ENCODE measurements around the gene KDM4C. TPM values are rescaled to one million over a fixed set of nuclear protein-coding genes. Genes with fewer than 3 reads are reported as not detected.
"Not testable (repeated sequence)": the region's sequence is repeated elsewhere in the genome, so short reads cannot be mapped to it uniquely, and the experiment has no call there.

KDM4C gene
- total RNA-seq, 1 experiment from 2014 or later = 11.9 TPM

DNA sequence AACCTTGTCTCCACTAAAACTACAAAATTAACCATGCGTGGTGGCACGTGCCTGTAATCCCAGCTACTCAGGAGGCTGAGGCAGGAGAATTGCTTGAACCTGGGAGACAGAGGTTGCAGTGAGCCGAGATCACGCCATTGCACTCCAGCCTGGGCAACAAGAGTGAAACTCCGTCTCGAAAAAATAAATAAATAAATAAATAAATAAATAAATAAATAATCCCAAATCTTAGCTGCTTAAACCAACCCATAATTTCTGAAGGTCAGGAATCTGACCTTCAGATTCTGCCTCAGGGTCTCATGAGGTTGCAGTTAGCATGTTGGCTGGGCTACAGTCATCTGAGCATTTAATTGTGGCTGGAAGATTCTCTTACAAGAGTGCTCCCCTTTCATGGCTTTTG is 48.5 kb downstream of the KDM4C start:
- not testable (repeated sequence) for DNase-seq (ENCODE audit: low spot score)

DNA sequence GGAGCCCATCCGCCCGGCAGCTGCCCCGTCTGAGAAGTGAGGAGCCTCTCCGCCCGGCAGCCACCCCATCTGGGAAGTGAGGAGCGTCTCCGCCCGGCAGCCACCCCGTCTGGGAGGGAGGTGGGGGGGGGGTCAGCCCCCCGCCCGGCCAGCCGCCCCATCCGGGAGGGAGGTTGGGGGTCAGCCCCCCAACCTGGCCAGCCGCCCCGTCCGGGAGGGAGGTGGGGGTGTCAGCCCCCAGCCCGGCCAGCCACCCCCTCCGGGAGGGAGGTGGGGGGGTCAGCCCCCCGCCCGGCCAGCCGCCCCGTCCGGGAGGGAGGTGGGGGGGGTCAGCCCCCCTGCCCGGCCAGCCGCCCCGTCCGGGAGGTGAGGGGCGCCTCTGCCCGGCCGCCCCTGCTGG is 49.9 kb downstream of the KDM4C start:
- not testable (repeated sequence) for DNase-seq (ENCODE audit: low spot score)

DNA sequence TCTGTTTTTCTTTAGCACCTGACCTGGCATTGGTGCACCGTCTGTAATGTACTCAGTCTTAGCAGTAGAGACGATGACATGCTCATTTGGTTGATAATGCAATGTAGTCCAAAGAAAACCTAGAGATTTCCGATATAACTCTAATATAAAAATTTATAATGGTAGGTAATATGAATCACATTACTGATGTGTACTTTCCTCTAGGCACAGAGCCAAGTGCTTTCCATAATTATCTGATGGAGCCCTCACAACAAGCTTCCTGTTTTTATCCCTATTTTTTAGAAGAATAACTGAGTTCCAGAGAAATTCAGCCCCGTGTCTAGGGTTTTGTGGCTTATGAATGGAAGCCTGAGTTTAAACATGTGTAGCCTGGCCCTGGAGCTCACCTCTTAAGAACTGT is 53.7 kb downstream of the KDM4C start:
- DNase-seq (ENCODE audit: low spot score) = no peak

DNA sequence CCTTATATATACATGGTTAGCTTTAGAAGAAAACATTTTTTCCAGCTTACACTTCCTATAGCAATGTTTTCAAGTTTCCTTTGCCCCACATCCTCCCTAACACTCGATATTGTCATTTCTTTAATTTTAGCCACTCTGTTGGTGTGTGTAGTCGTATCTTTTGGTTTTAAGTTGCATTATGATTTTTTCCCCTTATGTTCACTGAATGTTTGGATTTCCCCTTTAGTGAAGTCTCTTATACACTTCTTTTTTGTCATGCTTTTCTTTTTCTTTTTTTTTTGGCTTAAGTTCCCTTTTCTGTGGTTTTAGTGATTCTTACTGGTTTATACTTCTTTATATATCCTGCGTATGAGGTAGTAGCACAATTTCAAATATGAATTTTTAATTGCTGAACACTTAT is 58.8 kb downstream of the KDM4C start:
- no peak for DNase-seq (ENCODE audit: low spot score)

DNA sequence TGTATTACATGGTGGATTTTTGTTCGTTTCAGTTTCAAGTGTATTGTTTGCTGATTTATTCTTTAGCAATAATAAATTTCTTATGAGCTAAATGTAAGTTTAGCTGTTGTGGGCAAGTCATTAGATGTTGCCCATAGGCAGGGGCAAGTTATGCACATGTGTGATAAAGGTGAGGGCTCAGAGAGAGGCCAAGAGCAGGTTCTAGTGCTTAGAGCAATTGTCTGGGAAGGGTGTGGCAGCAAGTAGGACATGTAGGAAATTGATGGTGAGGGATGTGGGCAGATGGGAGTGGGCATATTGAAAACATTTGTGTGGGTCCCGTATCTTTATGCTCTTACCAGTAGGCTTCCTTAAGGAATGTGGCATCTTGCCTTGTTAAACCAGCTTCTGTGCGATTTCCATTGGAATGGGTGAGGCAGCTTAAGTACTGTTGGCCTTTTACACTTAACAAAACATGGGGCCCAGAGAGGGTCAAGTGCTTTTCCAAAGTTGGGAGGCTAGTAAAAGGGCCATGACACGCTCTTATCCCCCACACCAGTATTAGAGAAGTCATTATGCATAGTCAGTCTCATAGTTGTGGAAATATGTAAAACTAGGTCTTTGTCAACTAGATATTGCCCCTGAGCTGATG is 60.6 kb downstream of the KDM4C start:
- DNase-seq (ENCODE audit: low spot score) = no peak

DNA sequence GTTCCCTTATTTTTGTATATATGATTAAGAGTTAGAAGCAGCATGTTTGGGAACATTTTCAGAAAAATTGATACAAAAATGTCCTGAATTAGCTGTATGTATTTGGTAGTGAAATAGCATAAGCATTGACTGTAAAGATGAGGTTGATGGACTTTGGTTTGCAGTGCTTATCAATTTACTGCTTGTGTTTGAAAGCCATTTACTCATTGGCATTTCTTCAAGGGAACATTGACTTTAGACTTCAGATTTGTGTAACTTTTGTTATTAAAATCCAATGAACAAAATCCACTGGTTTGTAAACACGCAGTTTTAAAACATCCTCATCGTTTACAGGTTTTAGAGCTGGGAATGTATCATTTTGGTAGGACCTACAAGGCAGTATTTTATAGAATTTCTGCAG is 61.3 kb downstream of the KDM4C start:
- no peak for DNase-seq (ENCODE audit: low spot score)

DNA sequence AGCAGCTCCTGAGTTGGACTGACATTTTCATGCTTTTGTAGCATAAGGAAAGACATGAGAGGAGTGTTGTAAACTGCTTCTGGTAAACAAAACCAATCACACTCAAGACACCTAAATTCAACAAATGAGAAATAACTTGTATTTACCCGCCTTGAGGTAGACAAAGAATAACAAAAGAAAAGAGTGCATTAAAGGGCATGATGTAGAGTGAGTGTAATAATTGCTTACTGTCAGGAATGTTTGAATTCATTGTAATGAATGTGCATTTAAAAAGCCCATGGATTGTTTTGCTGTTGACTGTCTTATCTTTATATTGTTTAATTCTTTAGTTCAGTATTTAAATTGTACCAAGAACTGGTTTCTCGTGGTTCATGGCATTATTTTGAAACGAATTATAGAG is 61.8 kb downstream of the KDM4C start:
- DNase-seq (ENCODE audit: low spot score) = no peak

DNA sequence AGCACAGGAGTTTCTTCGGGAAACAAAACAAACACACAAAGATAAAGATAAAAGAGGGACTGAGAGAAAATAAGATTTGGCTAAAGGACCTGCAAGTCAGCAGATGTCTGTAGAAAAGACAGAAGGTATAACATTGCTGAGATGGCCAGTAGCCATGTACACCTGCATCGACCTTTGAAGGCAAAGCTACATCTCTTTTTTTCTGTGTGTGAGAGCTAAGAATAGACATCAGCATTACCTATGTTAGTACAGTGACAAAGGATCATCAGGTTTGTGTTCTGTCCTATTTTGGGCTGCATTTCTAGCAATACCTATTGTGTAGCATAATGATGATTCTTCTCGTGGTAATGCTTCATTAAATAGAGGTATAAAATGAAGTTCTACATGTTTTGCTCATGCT is 64.9 kb downstream of the KDM4C start:
- DNase-seq (ENCODE audit: low spot score) = no peak

DNA sequence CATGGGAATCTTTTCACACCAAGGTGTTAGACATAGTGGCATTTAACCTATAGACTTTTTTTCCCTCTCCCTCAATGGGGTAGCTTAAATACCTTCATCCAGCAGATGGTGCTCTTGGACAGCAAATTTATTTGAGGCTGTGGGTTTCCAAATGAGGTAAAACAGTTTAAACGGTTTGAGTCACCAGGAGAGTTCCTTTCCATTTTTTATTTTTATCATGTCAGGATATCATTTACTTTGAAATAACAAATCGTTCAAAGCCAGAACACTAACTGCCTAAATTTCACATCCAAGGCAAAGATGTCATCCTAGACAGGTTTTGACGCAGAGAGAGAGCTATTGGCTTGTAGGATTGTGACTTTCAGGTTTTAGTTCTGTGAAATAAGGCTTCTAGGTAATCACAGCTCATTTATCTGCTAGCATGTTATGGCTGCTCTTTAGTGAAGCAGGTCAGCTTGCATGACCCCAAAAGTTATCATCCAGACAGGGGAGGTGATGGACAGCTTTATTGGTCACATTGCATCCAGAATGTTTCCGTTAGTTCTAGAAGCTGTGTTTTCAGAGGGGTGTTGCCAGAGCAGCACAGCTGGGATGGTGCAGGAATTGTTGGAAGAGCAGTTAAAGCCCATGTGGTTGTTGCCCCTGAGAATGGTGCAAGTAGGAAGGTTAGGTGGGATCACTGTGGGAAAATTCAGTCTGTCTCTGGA is 69.8 kb downstream of the KDM4C start:
- peak; percentile 31 for DNase-seq (ENCODE audit: low spot score)

DNA sequence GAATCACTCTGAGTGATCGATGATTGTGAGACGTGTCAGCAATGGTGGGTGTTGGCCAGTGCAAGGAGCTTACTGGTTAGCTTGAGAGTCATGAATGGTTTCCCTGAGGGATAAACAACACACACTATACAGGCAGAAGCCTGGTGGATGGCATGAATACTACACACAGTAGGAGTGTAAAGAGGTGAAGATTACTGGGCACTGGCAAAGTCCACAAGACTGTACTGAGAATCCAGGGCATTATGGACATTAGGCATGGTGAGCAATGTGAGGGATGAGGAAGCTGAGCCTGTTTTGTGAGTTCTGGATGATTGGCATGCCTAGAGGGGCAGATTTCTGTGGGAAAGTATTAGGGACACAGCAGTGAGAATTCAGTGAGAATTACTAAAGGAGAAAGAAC is 71.3 kb downstream of the KDM4C start:
- no peak for DNase-seq (ENCODE audit: low spot score)

DNA sequence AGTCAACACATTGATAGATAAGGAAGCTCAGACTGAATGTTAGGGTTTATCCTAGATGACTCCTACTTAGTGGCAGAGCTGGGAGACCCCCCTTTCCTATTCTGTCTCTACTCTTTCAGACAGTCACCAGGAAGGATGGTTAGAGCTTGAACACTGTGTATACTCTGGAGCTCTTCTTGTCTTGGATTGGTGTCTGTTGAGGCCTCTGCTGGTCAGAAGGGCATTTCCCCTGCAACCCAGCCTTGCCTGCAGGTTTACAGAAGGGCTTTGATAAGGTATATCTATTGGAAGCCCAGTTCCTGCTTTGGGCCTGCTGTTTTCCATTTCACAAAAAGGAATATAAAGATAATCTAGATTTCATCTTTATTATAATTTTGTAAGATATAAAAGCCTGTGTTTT is 71.8 kb downstream of the KDM4C start:
- no peak for DNase-seq (ENCODE audit: low spot score)

DNA sequence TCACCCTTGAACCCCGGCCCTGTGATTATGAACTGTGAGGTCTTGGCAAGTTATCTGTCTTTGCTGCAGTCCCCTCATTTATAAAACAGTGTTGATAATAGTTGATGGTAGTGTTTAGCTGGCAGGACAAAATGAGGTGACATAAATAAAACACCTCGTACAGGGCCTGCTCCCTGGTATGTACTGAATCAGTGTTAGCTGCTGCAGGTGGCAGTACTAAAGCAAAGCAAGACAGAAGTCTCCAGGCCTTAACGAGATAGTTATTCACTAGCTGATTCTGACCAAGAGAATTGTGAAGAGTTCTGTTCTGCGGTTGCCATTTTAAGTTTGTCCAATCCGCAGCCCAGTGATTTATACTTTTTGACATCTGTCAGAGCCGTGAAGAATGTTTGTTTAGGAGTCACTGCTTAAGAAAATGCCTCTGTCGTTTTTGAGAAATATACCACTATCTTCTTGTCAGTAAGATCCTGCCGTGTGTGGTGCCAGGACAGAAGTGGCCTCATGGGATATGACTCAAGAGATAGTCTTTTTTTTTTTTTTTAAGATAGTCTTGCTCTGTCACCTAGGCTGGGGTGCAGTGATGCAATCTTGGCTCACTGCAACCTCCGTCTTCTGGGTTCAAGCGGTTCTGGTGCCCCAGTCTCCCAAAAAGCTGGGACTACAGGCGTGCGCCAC is 75.9 kb downstream of the KDM4C start:
- DNase-seq (ENCODE audit: low spot score) = no peak

DNA sequence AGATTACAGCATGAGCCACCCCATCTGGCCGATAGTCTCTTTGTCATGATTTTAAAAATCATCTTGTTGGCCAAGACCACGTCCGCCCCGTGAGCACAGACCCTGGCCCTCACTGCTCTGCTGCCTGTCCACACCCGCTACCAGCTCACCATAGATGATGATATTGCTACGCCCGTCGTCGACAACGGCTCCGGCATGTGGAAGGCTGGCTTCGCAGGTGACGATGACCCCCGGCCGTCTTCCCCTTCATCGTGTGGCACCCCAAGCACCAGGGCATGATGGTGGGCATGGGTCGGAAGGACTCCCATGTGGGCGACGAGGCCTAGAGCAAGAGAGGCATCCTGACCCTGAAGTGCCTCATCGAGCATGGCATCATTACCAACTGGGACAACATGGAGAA is 76.5 kb downstream of the KDM4C start:
- DNase-seq (ENCODE audit: low spot score) = no peak

DNA sequence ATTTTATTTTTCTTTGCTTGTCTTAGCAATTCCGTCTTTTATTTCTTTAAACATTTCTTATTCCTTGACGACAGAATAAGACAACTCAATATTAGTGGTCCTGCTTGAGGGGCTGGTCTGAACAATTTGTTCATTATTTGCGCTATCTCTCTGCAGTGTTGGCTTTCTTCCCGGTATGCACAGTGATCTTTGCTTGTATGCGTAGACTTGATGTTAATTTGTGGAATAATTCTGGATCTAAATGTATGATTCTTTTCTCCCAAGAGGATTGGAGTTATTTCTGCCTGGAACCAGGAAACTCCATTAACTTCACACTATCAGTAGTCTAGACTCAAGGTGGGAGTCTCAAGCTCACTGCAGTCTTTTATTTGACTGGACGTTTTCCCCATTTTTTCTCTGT is 80.4 kb downstream of the KDM4C start:
- no peak for DNase-seq (ENCODE audit: low spot score)

DNA sequence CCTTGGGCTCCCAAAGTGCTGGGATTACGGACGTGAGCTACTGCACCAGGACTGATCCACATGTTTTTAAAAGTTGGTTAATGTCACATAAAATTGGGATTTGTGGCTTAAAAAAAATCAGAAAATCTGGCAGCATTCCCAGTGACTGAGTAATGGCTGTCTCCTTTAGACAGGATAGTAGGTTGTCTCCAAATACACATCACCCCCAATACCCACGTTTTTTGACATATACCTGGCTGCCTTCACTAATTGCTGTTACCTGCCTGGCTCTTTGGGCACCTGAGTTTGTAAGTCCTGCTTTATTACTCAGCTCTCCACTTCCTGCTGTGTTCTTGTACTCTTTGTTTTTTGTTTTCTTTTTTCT is 84.8 kb downstream of the KDM4C start:
- DNase-seq (ENCODE audit: low spot score) = peak; percentile 7

DNA sequence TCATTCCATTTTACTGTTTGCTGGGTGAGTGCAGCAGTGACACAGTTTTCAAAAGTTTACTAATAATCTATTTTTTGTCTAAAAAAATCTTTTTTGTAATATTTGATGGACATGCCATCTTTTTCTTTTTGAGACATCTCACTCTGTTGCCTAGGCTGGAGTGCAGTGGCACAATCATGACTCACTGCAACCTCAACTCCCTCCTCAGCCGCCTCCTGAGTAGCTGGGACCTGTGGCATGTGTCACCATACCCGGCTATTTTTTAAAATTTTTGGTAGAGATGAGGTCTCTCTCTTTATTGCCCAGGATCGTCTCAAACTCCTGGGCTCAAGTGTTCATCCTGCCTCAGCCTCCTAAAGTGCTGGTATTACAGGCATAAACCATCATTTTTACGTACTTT is 86.0 kb downstream of the KDM4C start:
- DNase-seq (ENCODE audit: low spot score) = no peak

DNA sequence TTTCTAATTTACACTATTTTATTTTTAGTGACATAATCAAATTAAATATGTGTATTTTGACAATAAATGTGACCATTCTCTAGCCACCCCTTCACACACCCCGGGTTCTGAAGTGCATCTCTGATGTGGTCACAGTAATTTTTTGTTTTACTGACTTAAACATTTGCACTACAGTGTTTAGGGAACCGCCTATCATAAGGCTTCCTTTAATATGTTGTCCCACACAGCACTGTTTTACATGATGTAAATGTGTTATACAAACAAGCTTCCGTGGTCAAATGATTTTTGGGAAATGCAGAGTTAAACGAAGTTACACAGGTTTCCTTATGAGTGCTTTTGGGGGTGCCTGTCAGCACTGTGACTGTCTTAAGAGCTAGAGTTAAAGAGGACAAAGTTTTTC is 86.5 kb downstream of the KDM4C start:
- DNase-seq (ENCODE audit: low spot score) = no peak

DNA sequence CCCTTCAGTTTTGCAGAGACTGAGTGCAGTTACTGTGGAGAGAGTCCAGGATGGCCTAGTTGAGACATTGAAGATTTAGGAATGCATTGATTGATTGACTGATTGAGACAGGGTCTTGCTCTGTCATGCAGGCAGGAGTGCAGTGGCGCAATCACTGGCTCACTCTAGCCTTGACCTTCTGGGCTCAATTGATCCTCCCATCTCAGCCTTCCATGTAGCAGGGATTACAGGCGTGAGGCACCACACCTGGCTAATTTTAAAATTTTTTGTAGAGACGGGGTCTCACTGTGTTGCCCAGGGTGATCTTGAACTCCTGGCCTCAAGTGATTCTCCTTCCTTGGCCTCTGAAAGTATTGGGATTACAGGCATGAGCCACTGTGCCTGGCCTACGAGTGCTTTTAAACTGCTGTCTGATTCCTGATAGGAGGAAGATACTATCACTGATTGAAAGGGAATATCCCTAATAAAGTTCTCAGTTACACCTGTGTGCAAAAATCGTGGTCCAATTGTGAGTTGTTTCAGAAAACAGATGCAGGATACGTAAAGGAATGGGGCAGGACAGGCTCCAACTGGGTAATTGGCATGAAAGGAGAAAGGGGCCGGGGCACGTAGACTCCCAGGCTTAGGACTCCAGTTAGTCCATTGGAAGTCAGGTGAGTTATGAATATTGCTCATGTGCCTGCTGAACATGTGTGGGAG is 87.5 kb downstream of the KDM4C start:
- no peak for DNase-seq (ENCODE audit: low spot score)

DNA sequence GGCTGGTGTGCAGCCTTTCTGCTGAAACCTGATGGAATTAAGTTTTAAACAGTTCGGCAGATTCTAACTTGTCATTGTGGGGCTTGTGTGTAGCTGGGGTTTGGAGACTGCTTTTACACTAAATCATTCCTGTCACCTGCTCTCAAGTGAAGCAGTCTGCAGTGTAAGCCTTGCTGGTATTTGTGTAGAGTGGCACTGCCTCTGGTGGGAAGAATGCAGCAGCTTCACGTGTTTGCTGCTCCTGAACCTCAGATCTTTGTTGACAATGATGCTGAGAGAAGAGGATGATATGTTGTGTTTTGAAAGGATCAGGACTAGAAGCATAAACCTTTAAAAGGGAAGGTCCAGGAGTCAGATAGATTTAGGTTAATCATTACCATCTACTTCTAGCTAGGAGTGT is 88.1 kb downstream of the KDM4C start:
- DNase-seq (ENCODE audit: low spot score) = peak; percentile 14

DNA sequence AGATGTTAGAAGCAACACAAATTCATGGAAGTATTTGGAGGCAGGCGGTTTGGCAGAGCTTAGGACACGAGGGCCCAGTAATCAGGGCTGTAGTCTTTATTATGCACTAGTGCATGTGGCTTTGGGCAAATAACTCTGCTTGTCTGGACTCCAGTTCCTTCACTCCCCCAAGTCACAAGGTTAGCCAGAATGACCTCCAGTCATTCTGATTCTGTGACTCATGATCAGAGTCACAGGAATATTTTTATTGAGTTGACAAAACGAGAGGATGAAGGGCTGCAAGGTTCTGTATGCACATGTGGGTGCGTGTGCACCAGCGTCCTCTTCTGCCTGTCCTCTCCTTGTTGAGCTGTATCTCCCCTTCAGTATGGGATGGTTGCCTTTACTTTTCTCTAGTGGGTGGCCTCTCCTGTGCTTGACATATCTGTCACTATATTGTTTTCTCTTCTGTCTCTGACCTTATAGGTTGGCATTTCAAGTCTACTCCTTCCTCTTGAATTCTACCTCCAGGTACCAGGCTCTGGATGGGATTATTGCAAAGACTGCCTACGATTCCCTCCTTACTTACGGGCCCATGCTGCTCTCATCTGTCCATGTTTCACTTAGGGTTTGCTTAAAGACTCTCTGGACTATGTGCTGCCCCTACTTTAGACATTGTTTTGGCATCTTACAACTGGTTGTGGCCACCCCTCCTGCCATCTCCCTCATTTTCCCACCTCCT is 94.6 kb downstream of the KDM4C start:
- DNase-seq (ENCODE audit: low spot score) = peak; percentile 61

DNA sequence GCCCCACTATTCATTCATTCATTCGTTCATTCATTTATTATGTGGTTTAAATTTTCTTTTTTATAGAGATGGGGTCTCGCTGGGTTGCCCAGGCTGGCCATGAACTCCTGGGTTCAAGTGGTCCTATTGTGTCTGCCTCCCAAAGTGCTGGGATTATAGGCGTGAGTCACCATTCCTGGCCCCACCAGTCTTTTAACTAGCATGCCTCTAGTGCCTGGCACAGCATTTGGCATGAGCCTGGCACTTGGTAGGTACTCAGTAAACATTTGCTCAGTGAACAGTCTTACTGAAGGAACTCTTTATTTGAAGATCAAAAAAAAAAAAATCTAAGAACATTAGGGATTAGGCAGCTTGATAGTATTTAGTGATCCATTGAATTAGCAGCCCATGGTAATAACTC is 98.1 kb downstream of the KDM4C start:
- DNase-seq (ENCODE audit: low spot score) = no peak

DNA sequence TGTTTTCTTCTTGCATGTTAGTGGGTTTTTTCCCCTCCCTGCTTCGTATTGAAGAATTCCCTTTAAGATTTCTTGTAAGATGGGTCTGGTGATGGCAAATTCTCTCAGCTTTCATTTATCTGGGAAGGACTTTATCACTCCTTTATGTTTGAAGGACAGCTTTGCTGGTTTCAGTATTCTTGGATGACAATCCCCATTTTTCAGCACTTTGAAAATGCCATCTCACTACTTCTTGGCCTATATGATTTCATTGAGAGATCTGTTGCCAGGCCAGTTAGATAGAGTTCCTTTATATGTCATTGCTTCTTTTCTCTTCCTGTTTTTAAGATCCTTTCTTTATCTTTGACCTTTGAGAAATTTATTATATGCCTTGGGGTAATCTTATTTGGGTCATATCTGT is 106.3 kb downstream of the KDM4C start:
- DNase-seq (ENCODE audit: low spot score) = no peak
